Fibroblast of lung (primary cell): ENCODE measurements around the gene CRYBG1. TPM values are rescaled to one million over a fixed set of nuclear protein-coding genes. Genes with fewer than 3 reads are reported as not detected.

Experiments used
- DNase-seq, 2 donors: peaks; one replicate each; pipeline versions ENCODE4 v3.0.0 to v3.0.0-alpha.2; 2010; ENCODE audit warnings: low read depth in 2 of 2
- H2AFZ ChIP-seq: 2 replicates; pipeline ENCODE4 v1.5.1; 2012; ENCODE audit warnings: low read length, control low read depth, inconsistent platforms
- H3K27ac ChIP-seq: 2 replicates; pipeline ENCODE4 v1.5.1; 2011; ENCODE audit warnings: low read length, control low read depth; ENCODE audit not compliant: insufficient read depth
- H3K27me3 ChIP-seq: 2 replicates; pipeline ENCODE4 v1.5.1; 2011; ENCODE audit warnings: mild to moderate bottlenecking, low read length; ENCODE audit not compliant: control insufficient read depth, insufficient read depth
- H3K36me3 ChIP-seq: 2 replicates; pipeline ENCODE4 v1.5.1; 2011; ENCODE audit warnings: low read length; ENCODE audit not compliant: control insufficient read depth, insufficient read depth
- H3K4me1 ChIP-seq: 2 replicates; pipeline ENCODE4 v1.5.1; 2011; ENCODE audit warnings: low read length; ENCODE audit not compliant: control insufficient read depth, insufficient read depth; ENCODE audit errors: extremely low read depth
- H3K4me2 ChIP-seq: 2 replicates; pipeline ENCODE4 v1.5.1; 2011; ENCODE audit warnings: low read length, control low read depth; ENCODE audit not compliant: insufficient read depth; ENCODE audit errors: extremely low read depth
- H3K4me3 ChIP-seq, 4 experiments: fragments of 200-600 bp in 1 of 4; sonication (generic) in 1 of 4; replicated peaks in 1 of 4; 2 replicates each; pipeline ENCODE4 v1.5.1; 2011 to 2016; ENCODE audit warnings: low read length in 4 of 4, low read depth in 3 of 4, mild to moderate bottlenecking in 3 of 4, control low read depth in 2 of 4, inconsistent platforms in 1 of 4, mixed read lengths in 1 of 4; ENCODE audit not compliant: insufficient read depth in 1 of 4; ENCODE audit errors: control extremely low read depth in 1 of 4
- H3K79me2 ChIP-seq: 2 replicates; pipeline ENCODE4 v1.5.1; 2012; ENCODE audit warnings: mild to moderate bottlenecking, low read length, inconsistent platforms; ENCODE audit not compliant: control insufficient read depth, insufficient read depth
- H3K9ac ChIP-seq: 2 replicates; pipeline ENCODE4 v1.5.1; 2011; ENCODE audit warnings: mild to moderate bottlenecking, low read length, control low read depth; ENCODE audit not compliant: insufficient read depth
- H3K9me3 ChIP-seq: 2 replicates; pipeline ENCODE4 v1.5.1; 2012; ENCODE audit warnings: low read depth, low read length; ENCODE audit not compliant: control insufficient read depth, insufficient read depth
- H4K20me1 ChIP-seq: 2 replicates; pipeline ENCODE4 v1.5.1; 2011; ENCODE audit warnings: low read length; ENCODE audit not compliant: control insufficient read depth, insufficient read depth; ENCODE audit errors: extremely low read depth
- CTCF ChIP-seq, 2 donors: IDR thresholded peaks in 1 of 2; conservative IDR thresholded peaks in 1 of 2; 1 replicate in 1 of 2; 2 replicates in 1 of 2; pipeline ENCODE4 v1.5.1; 2011 to 2012; ENCODE audit warnings: low read length in 2 of 2, control low read depth in 1 of 2, inconsistent platforms in 1 of 2, low read depth in 1 of 2, mild to moderate bottlenecking in 1 of 2
- EZH2 ChIP-seq: IDR thresholded peaks from 2 replicates; pipeline ENCODE4 v1.5.1; 2012; ENCODE audit warnings: low read length, control low read depth, mild to moderate bottlenecking; ENCODE audit errors: missing control alignments
- polyA plus RNA-seq, 2 donors: library from polyadenylated mRNA; depleted of rRNA in 1 of 2; stranded (reverse) in 1 of 2; unstranded in 1 of 2; fragments of >200 nt; gene quantifications; 2 replicates each; pipeline ENCODE4 v1.2.1, GENCODE V29; 2011 to 2012; ENCODE audit warnings: missing spikeins in 1 of 2
- total RNA-seq: library from RNA; depleted of rRNA; stranded (reverse); fragments of >200 nt; gene quantifications from 2 replicates; pipeline ENCODE4 v1.2.1, GENCODE V29; 2014

The CRYBG1 gene
- total and polyA plus RNA-seq, 2 donors (not counting 1 experiment from before 2014, with no cell fraction given) = 4.3 to 10.1 TPM

DNA sequence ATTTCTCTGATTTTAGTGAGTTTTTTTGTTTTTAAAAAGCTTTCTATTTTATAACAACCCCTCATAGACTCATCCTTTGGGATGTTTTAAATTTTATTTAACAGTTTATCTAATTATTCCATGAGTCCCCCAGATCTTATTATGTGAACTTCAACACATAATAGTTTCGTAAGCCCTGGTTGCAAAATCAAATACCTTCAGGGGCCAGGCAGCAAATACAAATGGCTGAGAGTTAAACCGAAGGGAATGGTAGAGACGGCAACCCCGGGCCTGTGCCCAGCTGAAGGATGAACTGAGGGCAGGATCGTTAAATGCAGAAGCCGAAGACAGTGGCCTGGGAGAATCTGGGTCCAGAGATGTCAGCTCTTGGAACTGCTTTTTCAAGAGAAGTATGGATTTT lies 180.4 kb downstream of the CRYBG1 start:
- H3K27ac ChIP-seq = no peak overlapping the region
- no peak for TF ChIP-seq EZH2
- TF ChIP-seq CTCF (conservative IDR thresholded peaks at IDR 0.05 in 1 of 2, IDR thresholded peaks at IDR 0.05 in 1 of 2; ENCODE audit: low read depth in 1 of 2, low read length in 2 of 2) = no peak
- H4K20me1 ChIP-seq = no peaks in the 10 kb centered on the region

DNA sequence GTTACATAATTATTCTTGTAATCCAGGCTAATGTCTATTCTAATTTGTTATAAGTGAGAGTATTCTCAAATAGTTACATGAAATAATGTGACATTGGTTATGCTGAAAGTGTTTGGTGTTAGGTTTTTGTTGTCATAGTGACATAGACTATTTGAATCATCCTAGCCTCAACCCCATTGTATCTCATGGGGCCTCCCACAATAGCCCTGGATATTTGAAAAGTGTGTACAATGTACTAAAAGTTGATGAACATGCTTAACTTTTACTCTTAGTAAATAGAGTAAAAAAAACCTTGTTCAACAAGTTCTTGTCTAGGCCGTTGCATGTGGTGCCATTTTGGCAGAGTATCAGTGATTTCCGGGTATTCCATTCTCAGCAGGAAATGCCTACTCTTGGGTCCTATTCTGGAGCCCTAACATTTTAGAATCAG lies 185.8 kb downstream of the CRYBG1 start:
- Histone ChIP-seq H3K9ac (no peak overlapping the region), H3K4me3 (no peak overlapping the region), H4K20me1 (no peaks in the 10 kb centered on the region), H3K27ac (peak overlapping the region; percentile 73), H3K4me2 (peak overlapping the region; percentile 28), H3K4me1 (peaks cover 14% of the 10 kb centered on the region), H3K9me3 (no peaks in the 10 kb centered on the region), H3K36me3 (no peaks in the 10 kb centered on the region), H3K27me3 (no peaks in the 10 kb centered on the region), H2AFZ (no peak overlapping the region), H3K79me2 (no peaks in the 10 kb centered on the region)
- peak; percentile 37 to 57 for DNase-seq
- TF ChIP-seq CTCF (conservative IDR thresholded peaks at IDR 0.05 in 1 of 2, IDR thresholded peaks at IDR 0.05 in 1 of 2; ENCODE audit: low read depth in 1 of 2, low read length in 2 of 2) (no peak), EZH2 (no peak)

More for the DNA sequence above, 180.4 kb downstream of the CRYBG1 start:
- H3K36me3 ChIP-seq = no peaks in the 10 kb centered on the region
- no peak overlapping the region for H3K9ac ChIP-seq
- no peaks in the 10 kb centered on the region for H3K79me2 ChIP-seq
- no peak overlapping the region for H3K4me2 ChIP-seq
- DNase-seq = peak in 1 of 2 donors; percentile 62
- H2AFZ ChIP-seq = no peak overlapping the region
- H3K4me1 ChIP-seq = peaks cover under 1% of the 10 kb centered on the region
- H3K9me3 ChIP-seq = no peaks in the 10 kb centered on the region
- H3K27me3 ChIP-seq = no peaks in the 10 kb centered on the region
- H3K4me3 ChIP-seq = no peak overlapping the region

- no peak overlapping the region for H3K9ac ChIP-seq
- H3K4me3 ChIP-seq = no peak overlapping the region
- no peak overlapping the region for H2AFZ ChIP-seq
- DNase-seq = peak; percentile 72 to 86
- no peaks in the 10 kb centered on the region for H4K20me1 ChIP-seq
- H3K79me2 ChIP-seq = no peaks in the 10 kb centered on the region
- peaks cover 14% of the 10 kb centered on the region for H3K4me1 ChIP-seq
- peak overlapping the region; percentile 28 for H3K4me2 ChIP-seq
- TF ChIP-seq EZH2 (no peak), CTCF (conservative IDR thresholded peaks at IDR 0.05 in 1 of 2, IDR thresholded peaks at IDR 0.05 in 1 of 2; ENCODE audit: low read depth in 1 of 2, low read length in 2 of 2) (no peak)
- no peaks in the 10 kb centered on the region for H3K36me3 ChIP-seq
- no peaks in the 10 kb centered on the region for H3K27me3 ChIP-seq
- no peaks in the 10 kb centered on the region for H3K9me3 ChIP-seq
- H3K27ac ChIP-seq = peak overlapping the region; percentile 73
Observed at GRCh38 chr6:106546691-106547414, 186.3 kb downstream of the CRYBG1 start.
